Thyroid gland (tissue), 4 donors: ENCODE results near the gene UGP2. TPM values are rescaled to one million over a fixed set of nuclear protein-coding genes. Genes with fewer than 3 reads are reported as not detected.

Experiments used
- DNase-seq, 2 donors: peaks; one replicate each; pipeline ENCODE4 v3.0.0-alpha.2; 2019
- H3K27ac ChIP-seq, 3 donors: fragments of 200-600 bp; sonication (generic); 1 replicate in 2 of 3; 2 replicates in 1 of 3; pipeline ENCODE4 v1.5.1; 2016 to 2019; ENCODE audit warnings: mild to moderate bottlenecking in 1 of 3, moderate library complexity in 1 of 3
- H3K27me3 ChIP-seq: fragments of 200-600 bp; sonication (generic); one replicate; pipeline ENCODE4 v1.5.1; 2019
- H3K36me3 ChIP-seq, 2 donors: fragments of 200-600 bp; sonication (generic); one replicate each; pipeline ENCODE4 v1.5.1; 2016 to 2019
- H3K4me1 ChIP-seq, 2 donors: fragments of 200-600 bp; sonication (generic); one replicate each; pipeline ENCODE4 v1.5.1; 2017 to 2019
- H3K4me3 ChIP-seq, 3 donors: fragments of 200-600 bp; sonication (generic); replicated peaks in 1 of 3; 1 replicate in 2 of 3; 2 replicates in 1 of 3; pipeline ENCODE4 v1.5.1; 2016; ENCODE audit warnings: mild to moderate bottlenecking in 1 of 3
- H3K9me3 ChIP-seq: fragments of 200-600 bp; sonication (generic); one replicate; pipeline ENCODE4 v1.5.1; 2017
- POLR2A ChIP-seq, 2 donors: fragments of 450-650 bp; IDR thresholded peaks; one replicate each; pipeline ENCODE4 v1.6.1; 2017; ENCODE audit warnings: antibody characterized with exemption in 2 of 2, mild to moderate bottlenecking in 2 of 2, moderate library complexity in 1 of 2
- WGBS, 2 donors: methylation state at CpG; one replicate each; pipeline ENCODE4 v1.1.5; 2017; 5-methylcytosine and 5-hydroxymethylcytosine counted together
- intact Hi-C: fragments of 100-400 bp; cut with DNase I; formaldehyde crosslinking; loops from one replicate; pipeline ENCODE4 v1.15.1; 2023
- total RNA-seq, 4 donors: library from RNA; depleted of rRNA; stranded (reverse); fragments of >200 nt; gene quantifications; one replicate each; pipeline ENCODE4 v1.2.3, GENCODE V29; 2016
- TF ChIP-seq, protein P1 (sequence below), 6 experiments: fragments of 200-600 bp in 3 of 6; fragments of 450-650 bp in 3 of 6; sonication (generic) in 3 of 6; IDR thresholded peaks; one replicate each; pipeline ENCODE4 v1.5.1; 2016 to 2019; ENCODE audit warnings: antibody characterized with exemption in 6 of 6, mild to moderate bottlenecking in 2 of 6, inconsistent platforms in 1 of 6, moderate library complexity in 1 of 6

The UGP2 gene
- total RNA-seq, 4 donors from 2014 or later, result 120 to 140 (median 133) TPM

DNA sequence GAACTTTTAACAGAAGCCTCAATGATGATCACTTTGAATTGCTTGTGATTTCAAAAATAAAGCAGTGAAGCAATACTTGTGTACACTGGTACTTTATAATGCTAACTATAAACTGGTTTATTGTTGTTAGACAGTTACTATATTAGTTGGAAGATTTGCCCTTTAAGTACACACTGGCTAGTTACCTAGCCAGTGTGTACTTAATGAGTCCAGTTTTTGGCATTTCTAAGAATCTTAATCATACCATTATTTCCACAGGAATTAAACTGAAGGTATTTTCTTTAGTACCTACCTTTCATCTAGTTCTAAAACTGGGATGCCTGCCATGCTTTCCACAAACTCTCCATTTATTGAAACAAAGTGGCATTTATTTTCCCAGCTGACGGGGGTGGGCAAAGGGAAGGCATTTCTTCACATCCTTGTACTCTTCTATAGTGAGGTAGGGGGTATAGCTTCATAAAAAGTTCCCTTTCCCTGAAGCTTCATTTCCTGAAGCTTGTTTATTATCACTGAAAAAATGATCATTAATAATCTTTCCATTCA lies 49.9 kb downstream of the UGP2 start:
- H3K9me3 ChIP-seq, result no peaks in the 10 kb centered on the region
- intact Hi-C loops, result no loop called here
- H3K27ac ChIP-seq, result peak overlapping the region in 1 of 3 donors; percentile 16
- H3K36me3 ChIP-seq, result peaks cover 4 to 5% of the 10 kb centered on the region in 2 donors
- DNase-seq, result no peak
- no peak overlapping the region for H3K4me3 ChIP-seq
- WGBS, 2 donors, result 90 to 93% methylated on average over 1 of the region's 1 CpG
- H3K27me3 ChIP-seq, result no peaks in the 10 kb centered on the region
- TF ChIP-seq POLR2A (IDR thresholded peaks at IDR 0.05), result no peak
- TF ChIP-seq, protein P1, sequence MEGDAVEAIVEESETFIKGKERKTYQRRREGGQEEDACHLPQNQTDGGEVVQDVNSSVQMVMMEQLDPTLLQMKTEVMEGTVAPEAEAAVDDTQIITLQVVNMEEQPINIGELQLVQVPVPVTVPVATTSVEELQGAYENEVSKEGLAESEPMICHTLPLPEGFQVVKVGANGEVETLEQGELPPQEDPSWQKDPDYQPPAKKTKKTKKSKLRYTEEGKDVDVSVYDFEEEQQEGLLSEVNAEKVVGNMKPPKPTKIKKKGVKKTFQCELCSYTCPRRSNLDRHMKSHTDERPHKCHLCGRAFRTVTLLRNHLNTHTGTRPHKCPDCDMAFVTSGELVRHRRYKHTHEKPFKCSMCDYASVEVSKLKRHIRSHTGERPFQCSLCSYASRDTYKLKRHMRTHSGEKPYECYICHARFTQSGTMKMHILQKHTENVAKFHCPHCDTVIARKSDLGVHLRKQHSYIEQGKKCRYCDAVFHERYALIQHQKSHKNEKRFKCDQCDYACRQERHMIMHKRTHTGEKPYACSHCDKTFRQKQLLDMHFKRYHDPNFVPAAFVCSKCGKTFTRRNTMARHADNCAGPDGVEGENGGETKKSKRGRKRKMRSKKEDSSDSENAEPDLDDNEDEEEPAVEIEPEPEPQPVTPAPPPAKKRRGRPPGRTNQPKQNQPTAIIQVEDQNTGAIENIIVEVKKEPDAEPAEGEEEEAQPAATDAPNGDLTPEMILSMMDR (IDR thresholded peaks at IDR 0.05), result no peak
- H3K4me1 ChIP-seq, result no peaks in the 10 kb centered on the region

DNA sequence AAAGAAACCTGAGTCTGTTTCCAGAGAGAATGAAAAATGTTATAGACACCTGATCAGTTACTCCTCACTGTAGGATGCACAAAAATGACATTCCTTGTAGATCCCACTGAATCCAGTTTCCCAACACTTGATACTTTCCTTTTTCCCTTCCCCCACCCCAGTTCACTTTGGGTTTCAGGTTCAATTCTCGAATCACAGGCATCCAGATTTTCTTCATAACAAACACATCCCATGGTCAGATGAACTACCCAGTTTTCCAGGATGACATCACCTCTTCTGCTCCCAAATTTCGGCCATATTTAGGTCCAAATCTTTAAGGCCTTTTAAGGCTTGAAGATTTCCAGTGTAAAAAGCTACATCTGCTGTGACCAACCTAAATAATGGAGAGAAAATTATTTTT lies 51.5 kb downstream of the UGP2 start:
- intact Hi-C loops, result no loop called here
- Histone ChIP-seq H3K27me3 (no peaks in the 10 kb centered on the region), H3K4me1 (no peaks in the 10 kb centered on the region), H3K4me3 (no peak overlapping the region), H3K36me3 (peaks cover 0 to 3% of the 10 kb centered on the region in 2 donors), H3K27ac (no peak overlapping the region), H3K9me3 (no peaks in the 10 kb centered on the region)
- WGBS, 2 donors, result 91 to 96% methylated on average over 2 of the region's 2 CpGs
- no peak for DNase-seq
- no peak for TF ChIP-seq POLR2A (IDR thresholded peaks at IDR 0.05)
- TF ChIP-seq, protein P1 (IDR thresholded peaks at IDR 0.05), result no peak

DNA sequence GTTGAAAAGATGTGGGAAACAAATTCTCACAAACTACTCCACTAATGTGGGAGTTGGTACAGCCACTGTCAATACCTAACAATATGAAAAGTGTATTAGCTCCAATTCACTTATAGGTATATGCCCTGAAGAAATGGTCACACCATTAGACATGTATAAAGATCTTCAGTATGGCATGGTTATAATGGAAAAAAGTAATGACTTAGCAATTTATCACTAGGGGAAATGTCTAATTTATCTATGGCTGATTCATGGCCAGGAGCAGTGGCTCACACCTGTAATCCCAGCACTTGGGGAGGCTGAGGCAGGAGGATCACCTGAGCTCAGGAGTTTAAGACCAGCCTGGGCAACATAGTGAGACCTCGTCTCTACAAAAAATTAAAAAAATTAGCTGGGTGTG lies 52.5 kb downstream of the UGP2 start:
- TF ChIP-seq, protein P1 (IDR thresholded peaks at IDR 0.05), result no peak
- TF ChIP-seq POLR2A (IDR thresholded peaks at IDR 0.05), result no peak
- Histone ChIP-seq H3K4me3 (no peak overlapping the region), H3K36me3 (peaks cover 0 to 6% of the 10 kb centered on the region in 2 donors), H3K27ac (no peak overlapping the region), H3K4me1 (no peaks in the 10 kb centered on the region), H3K9me3 (no peaks in the 10 kb centered on the region), H3K27me3 (no peaks in the 10 kb centered on the region)
- WGBS, 2 donors, result 80 to 94% methylated on average over 1 of the region's 1 CpG
- DNase-seq, result no peak
- intact Hi-C loops, result no loop called here

DNA sequence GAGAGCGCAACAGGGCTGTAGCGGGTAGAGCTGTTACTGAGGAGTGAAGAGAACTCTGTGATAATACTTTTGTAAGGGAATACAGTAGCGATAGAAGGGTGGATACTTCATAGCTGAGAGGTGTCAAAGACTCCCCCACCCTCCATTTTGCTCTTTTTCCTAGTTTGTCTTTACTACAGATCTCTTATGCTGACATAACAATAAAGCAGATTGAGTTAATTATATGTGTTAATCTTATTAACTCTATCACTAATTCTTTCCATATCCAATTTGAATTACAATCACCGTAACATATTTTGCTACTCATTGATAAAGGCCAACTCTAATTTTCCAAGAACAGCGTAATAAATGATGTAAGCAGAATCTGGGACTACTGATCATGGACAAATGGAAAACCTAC lies 57.1 kb downstream of the UGP2 start:
- H3K9me3 ChIP-seq, result no peaks in the 10 kb centered on the region
- no peaks in the 10 kb centered on the region for H3K4me1 ChIP-seq
- H3K36me3 ChIP-seq, result peaks cover 9 to 11% of the 10 kb centered on the region in 2 donors
- H3K27me3 ChIP-seq, result no peaks in the 10 kb centered on the region
- no peak for DNase-seq
- WGBS, 2 donors, result 95 to 99% methylated on average over 5 of the region's 5 CpGs
- no peak overlapping the region for H3K4me3 ChIP-seq
- no peak for TF ChIP-seq POLR2A (IDR thresholded peaks at IDR 0.05)
- TF ChIP-seq, protein P1 (IDR thresholded peaks at IDR 0.05), result no peak
- intact Hi-C loops, result no loop called here
- H3K27ac ChIP-seq, result no peak overlapping the region

DNA sequence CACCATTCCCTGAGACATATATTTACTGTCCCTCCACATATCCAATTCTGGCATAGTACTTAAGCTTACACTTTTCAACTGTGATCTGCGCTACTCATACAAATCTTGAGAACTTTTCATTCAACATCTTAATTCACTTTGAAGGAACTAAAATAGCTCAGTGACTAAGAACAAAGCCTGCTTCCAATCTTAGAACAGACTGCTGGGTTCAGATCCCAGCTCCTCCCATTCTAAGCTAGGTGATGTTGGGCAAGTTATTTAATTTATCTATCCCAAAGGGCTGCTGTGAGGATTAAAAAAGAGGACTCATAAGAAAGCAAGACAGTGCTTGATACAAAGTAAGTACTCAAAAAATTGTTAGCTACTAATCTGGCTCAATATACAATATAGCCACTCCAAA lies 57.9 kb downstream of the UGP2 start:
- peaks cover 9 to 11% of the 10 kb centered on the region in 2 donors for H3K36me3 ChIP-seq
- intact Hi-C loops, result no loop called here

More for the DNA sequence above, 57.9 kb downstream of the UGP2 start:
- no peak overlapping the region for H3K4me3 ChIP-seq
- TF ChIP-seq, protein P1 (IDR thresholded peaks at IDR 0.05), result no peak
- no peak for TF ChIP-seq POLR2A (IDR thresholded peaks at IDR 0.05)
- H3K4me1 ChIP-seq, result no peaks in the 10 kb centered on the region
- no peaks in the 10 kb centered on the region for H3K9me3 ChIP-seq
- no peaks in the 10 kb centered on the region for H3K27me3 ChIP-seq
- 97 to 98% methylated on average over 1 of the region's 1 CpG for WGBS, 2 donors
- no peak for DNase-seq
- H3K27ac ChIP-seq, result no peak overlapping the region
